ENCODE data around the gene MRAP.

Gene MRAP

GRCh38 chr21:32325706-32326105 is 27.1 kb downstream of the MRAP start:
- DNase-seq: no peak

- no peak for DNase-seq
Measured at GRCh38 chr21:32328595-32328994, 29.9 kb downstream of the MRAP start.

- no peak for DNase-seq
Measured at GRCh38 chr21:32329331-32329730, 30.7 kb downstream of the MRAP start.

GRCh38 chr21:32329776-32330175 is 31.1 kb downstream of the MRAP start:
- no peak for DNase-seq

GRCh38 chr21:32330784-32331311 is 32.2 kb downstream of the MRAP start:
- DNase-seq: no peak

- no peak for DNase-seq
Measured at GRCh38 chr21:32331444-32332305, 33.0 kb downstream of the MRAP start.

- no peak for DNase-seq
Measured at GRCh38 chr21:32332463-32332951, 33.9 kb downstream of the MRAP start.

- no peak for DNase-seq
Measured at GRCh38 chr21:32333953-32334673, 35.5 kb downstream of the MRAP start.

- no peak for DNase-seq
Measured at GRCh38 chr21:32334980-32335531, 36.4 kb downstream of the MRAP start.

GRCh38 chr21:32335601-32336575 is 37.2 kb downstream of the MRAP start:
- DNase-seq: no peak

GRCh38 chr21:32336711-32337110 is 38.1 kb downstream of the MRAP start:
- DNase-seq: no peak

GRCh38 chr21:32337206-32337605 is 38.6 kb downstream of the MRAP start:
- no peak for DNase-seq

GRCh38 chr21:32338209-32338921 is 39.7 kb downstream of the MRAP start:
- DNase-seq: no peak

- no peak for DNase-seq
Measured at GRCh38 chr21:32340863-32341848, 42.5 kb downstream of the MRAP start.

- DNase-seq: no peak
Measured at GRCh38 chr21:32346951-32347350, 48.3 kb downstream of the MRAP start.

- DNase-seq: no peak
Measured at GRCh38 chr21:32347351-32347750, 48.7 kb downstream of the MRAP start.

- DNase-seq: no peak
Measured at GRCh38 chr21:32347977-32348376, 49.3 kb downstream of the MRAP start.

- DNase-seq: no peak
Measured at GRCh38 chr21:32348604-32349332, 50.1 kb downstream of the MRAP start.

- no peak for DNase-seq
Measured at GRCh38 chr21:32349333-32349944, 50.8 kb downstream of the MRAP start.
